Measurements from ENCODE around the gene NFAM1. TPM values are rescaled to one million over a fixed set of nuclear protein-coding genes. Genes with fewer than 3 reads are reported as not detected.

The NFAM1 gene
- polyA plus RNA-seq, 1 donor from 2014 or later, result 1.1 TPM

- Mint-ChIP-seq H3K4me1 (peaks cover 6 to 12% (median 11%) of the 10 kb centered on the region in 3 donors), H3K27me3 (peaks cover 40% of the 10 kb centered on the region), H3K4me3 (peak overlapping the region; percentile 73 to 95 (median 92)), H3K27ac (peak overlapping the region in 1 of 3 donors; percentile 80), H3K9me3 (no peaks in the 10 kb centered on the region), H3K36me3 (peaks cover 3% of the 10 kb centered on the region)
Measured at GRCh38 chr22:42368379-42369249, 63.6 kb downstream of the NFAM1 start.

- H3K4me3 Mint-ChIP-seq, result peak overlapping the region; percentile 73 to 95 (median 92)
- H3K27me3 Mint-ChIP-seq, result peaks cover 40% of the 10 kb centered on the region
- peaks cover 3% of the 10 kb centered on the region for H3K36me3 Mint-ChIP-seq
- peaks cover 6 to 12% (median 11%) of the 10 kb centered on the region in 3 donors for H3K4me1 Mint-ChIP-seq
- H3K27ac Mint-ChIP-seq, result peak overlapping the region in 1 of 3 donors; percentile 67
- no peaks in the 10 kb centered on the region for H3K9me3 Mint-ChIP-seq
Measured at GRCh38 chr22:42367980-42368378, 64.2 kb downstream of the NFAM1 start.

GRCh38 chr22:42366806-42367581 lies 65.2 kb downstream of the NFAM1 start:
- peaks cover 3% of the 10 kb centered on the region for H3K36me3 Mint-ChIP-seq
- peak overlapping the region in 1 of 3 donors; percentile 67 for H3K27ac Mint-ChIP-seq

GRCh38 chr22:42365942-42366695 lies 66.1 kb downstream of the NFAM1 start:
- peaks cover 6 to 15% (median 12%) of the 10 kb centered on the region in 3 donors for H3K4me1 Mint-ChIP-seq
- H3K27ac Mint-ChIP-seq, result peak overlapping the region in 1 of 3 donors; percentile 50
- no peaks in the 10 kb centered on the region for H3K9me3 Mint-ChIP-seq
- H3K4me3 Mint-ChIP-seq, result peak overlapping the region in 1 of 4 donors; percentile 73
- H3K36me3 Mint-ChIP-seq, result peaks cover 3% of the 10 kb centered on the region
- H3K27me3 Mint-ChIP-seq, result peaks cover 53% of the 10 kb centered on the region

More at GRCh38 chr22:42366806-42367581, 65.2 kb downstream of the NFAM1 start:
- no peaks in the 10 kb centered on the region for H3K9me3 Mint-ChIP-seq
- peak overlapping the region in 3 of 4 donors; percentile 51 to 73 (median 55) for H3K4me3 Mint-ChIP-seq
- peaks cover 6 to 12% (median 11%) of the 10 kb centered on the region in 3 donors for H3K4me1 Mint-ChIP-seq
- peaks cover 47% of the 10 kb centered on the region for H3K27me3 Mint-ChIP-seq

GRCh38 chr22:42365111-42365865 lies 66.9 kb downstream of the NFAM1 start:
- peaks cover 57% of the 10 kb centered on the region for H3K27me3 Mint-ChIP-seq

GRCh38 chr22:42364604-42365110 lies 67.5 kb downstream of the NFAM1 start:
- peak overlapping the region in 1 of 4 donors; percentile 25 for H3K4me3 Mint-ChIP-seq
- H3K27me3 Mint-ChIP-seq, result peaks cover 62% of the 10 kb centered on the region
- H3K9me3 Mint-ChIP-seq, result no peaks in the 10 kb centered on the region

More at GRCh38 chr22:42365111-42365865, 66.9 kb downstream of the NFAM1 start:
- no peaks in the 10 kb centered on the region for H3K9me3 Mint-ChIP-seq
- H3K36me3 Mint-ChIP-seq, result peaks cover 3% of the 10 kb centered on the region
- H3K27ac Mint-ChIP-seq, result no peak overlapping the region
- peaks cover 6 to 15% (median 12%) of the 10 kb centered on the region in 3 donors for H3K4me1 Mint-ChIP-seq
- peak overlapping the region in 1 of 4 donors; percentile 73 for H3K4me3 Mint-ChIP-seq

GRCh38 chr22:42363892-42364291 lies 68.3 kb downstream of the NFAM1 start:
- Mint-ChIP-seq H3K27ac (no peak overlapping the region), H3K9me3 (no peaks in the 10 kb centered on the region), H3K4me3 (peak overlapping the region in 1 of 4 donors; percentile 26), H3K4me1 (peaks cover 5 to 8% (median 6%) of the 10 kb centered on the region in 3 donors), H3K27me3 (peaks cover 59% of the 10 kb centered on the region), H3K36me3 (peaks cover 3% of the 10 kb centered on the region)

More at GRCh38 chr22:42364604-42365110, 67.5 kb downstream of the NFAM1 start:
- no peak overlapping the region for H3K27ac Mint-ChIP-seq
- peaks cover 3% of the 10 kb centered on the region for H3K36me3 Mint-ChIP-seq
- peaks cover 6 to 13% (median 10%) of the 10 kb centered on the region in 3 donors for H3K4me1 Mint-ChIP-seq

GRCh38 chr22:42361523-42361922 lies 70.7 kb downstream of the NFAM1 start:
- H3K4me3 Mint-ChIP-seq, result no peak overlapping the region
- H3K36me3 Mint-ChIP-seq, result peaks cover 3% of the 10 kb centered on the region

GRCh38 chr22:42360348-42360747 lies 71.9 kb downstream of the NFAM1 start:
- no peak overlapping the region for H3K27ac Mint-ChIP-seq
- H3K4me1 Mint-ChIP-seq, result peaks cover 5 to 14% (median 6%) of the 10 kb centered on the region in 3 donors
- H3K9me3 Mint-ChIP-seq, result no peaks in the 10 kb centered on the region
- H3K27me3 Mint-ChIP-seq, result peaks cover 54% of the 10 kb centered on the region
- peaks cover 3% of the 10 kb centered on the region for H3K36me3 Mint-ChIP-seq
- no peak overlapping the region for H3K4me3 Mint-ChIP-seq

More at GRCh38 chr22:42361523-42361922, 70.7 kb downstream of the NFAM1 start:
- peak overlapping the region in 1 of 3 donors; percentile 22 for H3K27ac Mint-ChIP-seq
- no peaks in the 10 kb centered on the region for H3K9me3 Mint-ChIP-seq
- peaks cover 52% of the 10 kb centered on the region for H3K27me3 Mint-ChIP-seq
- peaks cover 3 to 10% (median 4%) of the 10 kb centered on the region in 3 donors for H3K4me1 Mint-ChIP-seq

- Mint-ChIP-seq H3K27ac (no peak overlapping the region), H3K27me3 (peaks cover 46% of the 10 kb centered on the region), H3K9me3 (no peaks in the 10 kb centered on the region), H3K4me3 (no peak overlapping the region), H3K36me3 (peaks cover 4% of the 10 kb centered on the region), H3K4me1 (peaks cover 5 to 14% (median 6%) of the 10 kb centered on the region in 3 donors)
Measured at GRCh38 chr22:42358643-42359558, 73.3 kb downstream of the NFAM1 start.

- Mint-ChIP-seq H3K27ac (no peak overlapping the region), H3K27me3 (peaks cover 41% of the 10 kb centered on the region), H3K9me3 (no peaks in the 10 kb centered on the region), H3K36me3 (peaks cover 4% of the 10 kb centered on the region), H3K4me3 (no peak overlapping the region), H3K4me1 (peaks cover 5 to 14% (median 6%) of the 10 kb centered on the region in 3 donors)
Measured at GRCh38 chr22:42357634-42358296, 74.4 kb downstream of the NFAM1 start.

- peak overlapping the region in 1 of 3 donors; percentile 21 for H3K27ac Mint-ChIP-seq
- peaks cover 40% of the 10 kb centered on the region for H3K27me3 Mint-ChIP-seq
- H3K4me3 Mint-ChIP-seq, result peak overlapping the region in 1 of 4 donors; percentile 60
- H3K9me3 Mint-ChIP-seq, result no peaks in the 10 kb centered on the region
- H3K4me1 Mint-ChIP-seq, result peaks cover 5 to 14% (median 6%) of the 10 kb centered on the region in 3 donors
- peaks cover 4% of the 10 kb centered on the region for H3K36me3 Mint-ChIP-seq
Measured at GRCh38 chr22:42357221-42357620, 75.0 kb downstream of the NFAM1 start.
